RCC 7860 (cell line): ENCODE measurements around the gene MOK.

ENCODE experiments used
- DNase-seq: peaks from one replicate; pipeline ENCODE4 v3.0.0-alpha.2; 2015; ENCODE audit warnings: low spot score
- FAIRE-seq: peaks from 2 replicates; lab custom pipeline; 2012; peaks lifted over from hg19 to GRCh38; lab: Jason Lieb, UNC

Gene MOK

GRCh38 chr14:102227184-102227964 lies 77.6 kb downstream of the MOK start:
- FAIRE-seq (no peak), DNase-seq (no peak)

GRCh38 chr14:102226356-102227125 lies 78.4 kb downstream of the MOK start:
- FAIRE-seq = no peak
- DNase-seq = no peak

GRCh38 chr14:102225936-102226335 lies 79.0 kb downstream of the MOK start:
- DNase-seq (no peak), FAIRE-seq (no peak)

- DNase-seq = peak; percentile 17
- FAIRE-seq = no peak
These were observed 79.6 kb downstream of the MOK start for GRCh38 chr14:102225386-102225785.

- DNase-seq (no peak), FAIRE-seq (no peak)
These were observed 81.3 kb downstream of the MOK start for GRCh38 chr14:102223682-102224081.

- FAIRE-seq (no peak), DNase-seq (no peak)
These were observed 82.2 kb downstream of the MOK start for GRCh38 chr14:102222751-102223150.

- FAIRE-seq (no peak), DNase-seq (no peak)
These were observed 82.9 kb downstream of the MOK start for GRCh38 chr14:102222009-102222575.

GRCh38 chr14:102221026-102221425 lies 83.9 kb downstream of the MOK start:
- no peak for FAIRE-seq
- DNase-seq = no peak

- FAIRE-seq (no peak), DNase-seq (no peak)
These were observed 84.9 kb downstream of the MOK start for GRCh38 chr14:102220031-102220430.

- FAIRE-seq (no peak), DNase-seq (no peak)
These were observed 85.6 kb downstream of the MOK start for GRCh38 chr14:102219316-102219715.

GRCh38 chr14:102218688-102219087 lies 86.3 kb downstream of the MOK start:
- DNase-seq = no peak

GRCh38 chr14:102217987-102218421 lies 87.0 kb downstream of the MOK start:
- no peak for FAIRE-seq
- no peak for DNase-seq

More at GRCh38 chr14:102218688-102219087, 86.3 kb downstream of the MOK start:
- no peak for FAIRE-seq

GRCh38 chr14:102217399-102217798 lies 87.6 kb downstream of the MOK start:
- no peak for DNase-seq
- no peak for FAIRE-seq

GRCh38 chr14:102215576-102216250 lies 89.3 kb downstream of the MOK start:
- DNase-seq (peak; percentile 11), FAIRE-seq (no peak)

- no peak for FAIRE-seq
- DNase-seq = no peak
These were observed 89.9 kb downstream of the MOK start for GRCh38 chr14:102215071-102215470.

GRCh38 chr14:102213984-102214658 lies 90.8 kb downstream of the MOK start:
- no peak for FAIRE-seq
- DNase-seq = no peak

- no peak for DNase-seq
These were observed 91.5 kb downstream of the MOK start for GRCh38 chr14:102213470-102213869.

GRCh38 chr14:102212845-102213244 lies 92.1 kb downstream of the MOK start:
- no peak for FAIRE-seq
- no peak for DNase-seq

More at GRCh38 chr14:102213470-102213869, 91.5 kb downstream of the MOK start:
- no peak for FAIRE-seq

- FAIRE-seq (no peak), DNase-seq (no peak)
These were observed 92.6 kb downstream of the MOK start for GRCh38 chr14:102212356-102212755.

GRCh38 chr14:102211240-102211639 lies 93.7 kb downstream of the MOK start:
- DNase-seq (no peak), FAIRE-seq (no peak)
